Measurements from ENCODE around the gene PF4V1. TPM values are rescaled to one million over a fixed set of nuclear protein-coding genes. Genes with fewer than 3 reads are reported as not detected.

PF4V1 gene
- total and polyA plus RNA-seq, 9 donors = not detected

DNA sequence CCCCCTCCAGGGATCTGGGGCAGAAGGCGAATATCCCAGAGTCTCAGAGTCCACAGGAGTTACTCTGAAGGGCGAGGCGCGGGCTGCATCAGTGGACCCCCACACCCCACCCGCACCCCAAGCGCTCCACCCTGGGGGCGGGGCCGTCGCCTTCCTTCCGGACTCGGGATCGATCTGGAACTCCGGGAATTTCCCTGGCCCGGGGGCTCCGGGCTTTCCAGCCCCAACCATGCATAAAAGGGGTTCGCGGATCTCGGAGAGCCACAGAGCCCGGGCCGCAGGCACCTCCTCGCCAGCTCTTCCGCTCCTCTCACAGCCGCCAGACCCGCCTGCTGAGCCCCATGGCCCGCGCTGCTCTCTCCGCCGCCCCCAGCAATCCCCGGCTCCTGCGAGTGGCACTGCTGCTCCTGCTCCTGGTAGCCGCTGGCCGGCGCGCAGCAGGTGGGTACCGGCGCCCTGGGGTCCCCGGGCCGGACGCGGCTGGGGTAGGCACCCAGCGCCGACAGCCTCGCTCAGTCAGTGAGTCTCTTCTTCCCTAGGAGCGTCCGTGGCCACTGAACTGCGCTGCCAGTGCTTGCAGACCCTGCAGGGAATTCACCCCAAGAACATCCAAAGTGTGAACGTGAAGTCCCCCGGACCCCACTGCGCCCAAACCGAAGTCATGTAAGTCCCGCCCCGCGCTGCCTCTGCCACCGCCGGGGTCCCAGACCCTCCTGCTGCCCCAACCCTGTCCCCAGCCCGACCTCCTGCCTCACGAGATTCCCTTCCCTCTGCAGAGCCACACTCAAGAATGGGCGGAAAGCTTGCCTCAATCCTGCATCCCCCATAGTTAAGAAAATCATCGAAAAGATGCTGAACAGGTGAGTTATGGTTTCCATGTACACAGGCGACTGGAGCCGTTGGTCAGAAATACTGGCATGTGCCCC, 16.3 kb downstream of the PF4V1 start, which contains the start of gene CXCL1:
CXCL1 (plus strand) TSS at position 264 of the 926 bp plus-strand sequence; CDS start at position 342, 78 bp downstream.
- H3K27me3 ChIP-seq = no peaks in the 10 kb centered on the region
- peaks cover 4% of the 10 kb centered on the region for H3K4me1 ChIP-seq (ENCODE audit: insufficient read depth)
- WGBS, 3 donors = 9 to 13% (median 10%) methylated on average over 44 to 61 of the region's 61 CpGs
- DNase-seq = peak in 3 of 5 donors; percentile 18 to 42 (median 28)
- intact Hi-C loops (cut with DNase I) = no loop called here
- no peaks in the 10 kb centered on the region for H3K36me3 ChIP-seq
- H3K9me3 ChIP-seq = no peaks in the 10 kb centered on the region
- H3K27ac ChIP-seq = no peak within 1 kb of the TSS
- TF ChIP-seq EP300 (IDR thresholded peaks at IDR 0.05) = no peak
- TF ChIP-seq, protein P1, sequence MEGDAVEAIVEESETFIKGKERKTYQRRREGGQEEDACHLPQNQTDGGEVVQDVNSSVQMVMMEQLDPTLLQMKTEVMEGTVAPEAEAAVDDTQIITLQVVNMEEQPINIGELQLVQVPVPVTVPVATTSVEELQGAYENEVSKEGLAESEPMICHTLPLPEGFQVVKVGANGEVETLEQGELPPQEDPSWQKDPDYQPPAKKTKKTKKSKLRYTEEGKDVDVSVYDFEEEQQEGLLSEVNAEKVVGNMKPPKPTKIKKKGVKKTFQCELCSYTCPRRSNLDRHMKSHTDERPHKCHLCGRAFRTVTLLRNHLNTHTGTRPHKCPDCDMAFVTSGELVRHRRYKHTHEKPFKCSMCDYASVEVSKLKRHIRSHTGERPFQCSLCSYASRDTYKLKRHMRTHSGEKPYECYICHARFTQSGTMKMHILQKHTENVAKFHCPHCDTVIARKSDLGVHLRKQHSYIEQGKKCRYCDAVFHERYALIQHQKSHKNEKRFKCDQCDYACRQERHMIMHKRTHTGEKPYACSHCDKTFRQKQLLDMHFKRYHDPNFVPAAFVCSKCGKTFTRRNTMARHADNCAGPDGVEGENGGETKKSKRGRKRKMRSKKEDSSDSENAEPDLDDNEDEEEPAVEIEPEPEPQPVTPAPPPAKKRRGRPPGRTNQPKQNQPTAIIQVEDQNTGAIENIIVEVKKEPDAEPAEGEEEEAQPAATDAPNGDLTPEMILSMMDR (IDR thresholded peaks at IDR 0.05) = no peak
- TF ChIP-seq POLR2A (IDR thresholded peaks at IDR 0.05) = no peak
- peak within 1 kb of the TSS; percentile 43 for H3K4me3 ChIP-seq

DNA sequence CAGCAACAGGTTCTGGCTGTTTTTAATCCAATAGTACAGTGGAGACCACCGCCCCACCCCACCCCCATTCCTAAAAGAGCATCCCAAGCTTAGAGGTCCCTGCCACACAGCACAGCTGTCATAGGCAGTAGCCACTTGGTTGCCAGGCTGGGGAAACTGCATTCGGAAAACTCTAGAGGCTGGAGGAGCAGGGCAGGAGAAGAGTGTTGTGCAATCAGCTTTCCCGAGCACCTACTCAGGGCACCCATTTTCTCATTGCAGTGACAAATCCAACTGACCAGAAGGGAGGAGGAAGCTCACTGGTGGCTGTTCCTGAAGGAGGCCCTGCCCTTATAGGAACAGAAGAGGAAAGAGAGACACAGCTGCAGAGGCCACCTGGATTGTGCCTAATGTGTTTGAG, 17.2 kb downstream of the PF4V1 start:
- no peak overlapping the region for H3K27ac ChIP-seq
- intact Hi-C loops (cut with DNase I) = no loop called here
- no peak overlapping the region for H3K4me3 ChIP-seq
- H3K36me3 ChIP-seq = no peaks in the 10 kb centered on the region
- peaks cover 4% of the 10 kb centered on the region for H3K4me1 ChIP-seq (ENCODE audit: insufficient read depth)
- TF ChIP-seq EP300 (IDR thresholded peaks at IDR 0.05) = no peak
- TF ChIP-seq POLR2A (IDR thresholded peaks at IDR 0.05) = no peak
- TF ChIP-seq, protein P1 (IDR thresholded peaks at IDR 0.05) = no peak
- WGBS, 3 donors = 83 to 90% (median 87%) methylated on average over 3 of the region's 3 CpGs
- H3K27me3 ChIP-seq = no peaks in the 10 kb centered on the region
- no peak for DNase-seq
- H3K9me3 ChIP-seq = no peaks in the 10 kb centered on the region

DNA sequence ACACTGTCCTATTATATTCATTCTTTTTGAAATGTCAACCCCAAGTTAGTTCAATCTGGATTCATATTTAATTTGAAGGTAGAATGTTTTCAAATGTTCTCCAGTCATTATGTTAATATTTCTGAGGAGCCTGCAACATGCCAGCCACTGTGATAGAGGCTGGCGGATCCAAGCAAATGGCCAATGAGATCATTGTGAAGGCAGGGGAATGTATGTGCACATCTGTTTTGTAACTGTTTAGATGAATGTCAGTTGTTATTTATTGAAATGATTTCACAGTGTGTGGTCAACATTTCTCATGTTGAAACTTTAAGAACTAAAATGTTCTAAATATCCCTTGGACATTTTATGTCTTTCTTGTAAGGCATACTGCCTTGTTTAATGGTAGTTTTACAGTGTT, 17.7 kb downstream of the PF4V1 start:
- TF ChIP-seq POLR2A (IDR thresholded peaks at IDR 0.05) = no peak
- TF ChIP-seq, protein P1 (IDR thresholded peaks at IDR 0.05) = no peak
- no peaks in the 10 kb centered on the region for H3K9me3 ChIP-seq
- H3K4me1 ChIP-seq (ENCODE audit: insufficient read depth) = peaks cover 4% of the 10 kb centered on the region
- H3K27me3 ChIP-seq = no peaks in the 10 kb centered on the region
- H3K36me3 ChIP-seq = no peaks in the 10 kb centered on the region
- intact Hi-C loops (cut with DNase I) = no loop called here
- 89 to 100% (median 98%) methylated on average over 1 of the region's 1 CpG for WGBS, 3 donors
- H3K4me3 ChIP-seq = no peak overlapping the region
- DNase-seq = no peak
- H3K27ac ChIP-seq = no peak overlapping the region

DNA sequence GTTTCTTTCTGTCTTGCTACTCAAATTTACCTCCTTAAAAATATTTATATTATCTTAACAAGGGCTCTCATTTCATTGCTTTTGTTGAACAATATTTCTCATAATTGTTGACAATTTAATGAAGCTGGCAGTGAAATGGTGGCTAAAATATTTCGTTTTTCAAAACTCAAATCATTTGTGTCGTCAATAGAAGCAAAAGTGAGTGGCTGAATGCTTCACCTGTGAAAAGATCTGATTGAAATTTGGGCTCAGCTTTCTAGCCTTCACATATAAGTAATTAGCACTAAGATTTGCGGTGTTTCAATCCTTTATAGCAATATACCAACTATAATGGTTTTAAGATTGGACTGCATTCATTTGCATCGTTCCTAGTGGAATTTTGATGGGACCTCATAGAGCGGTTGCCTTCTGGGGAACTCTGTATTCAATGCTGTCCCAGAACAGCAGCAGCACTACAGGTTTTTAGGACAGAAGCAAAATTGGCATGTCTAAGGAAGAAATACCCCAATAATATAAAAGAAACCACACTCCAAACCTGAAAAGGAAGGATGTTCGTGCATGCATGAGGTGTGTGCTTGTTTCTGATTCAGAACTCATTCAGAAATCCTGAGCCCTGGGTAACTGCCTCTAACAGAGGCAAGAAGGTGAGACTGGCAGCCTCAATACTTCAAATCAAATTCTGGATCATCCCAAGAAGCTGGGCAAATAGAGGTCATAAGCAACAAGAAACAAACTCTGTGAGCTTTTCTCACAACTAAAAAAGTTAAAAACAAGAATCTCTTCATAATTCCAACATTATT, 18.6 kb downstream of the PF4V1 start:
- intact Hi-C loops (cut with DNase I) = no loop called here
- no peak overlapping the region for H3K4me3 ChIP-seq
- no peaks in the 10 kb centered on the region for H3K36me3 ChIP-seq
- no peaks in the 10 kb centered on the region for H3K9me3 ChIP-seq
- H3K27me3 ChIP-seq = no peaks in the 10 kb centered on the region
- no peak for DNase-seq
- peaks cover 4% of the 10 kb centered on the region for H3K4me1 ChIP-seq (ENCODE audit: insufficient read depth)
- WGBS, 3 donors = 89 to 93% (median 92%) methylated on average over 6 of the region's 6 CpGs
- no peak overlapping the region for H3K27ac ChIP-seq
- TF ChIP-seq, protein P1 (IDR thresholded peaks at IDR 0.05) = no peak
- TF ChIP-seq POLR2A (IDR thresholded peaks at IDR 0.05) (no peak), EP300 (IDR thresholded peaks at IDR 0.05) (no peak)
